Keratinocyte (primary cell): ENCODE data around the gene INTS3.

Experiments
- CTCF ChIP-seq, 3 experiments: IDR thresholded peaks in 1 of 3; conservative IDR thresholded peaks in 1 of 3; optimal IDR thresholded peaks in 1 of 3; 2 replicates in 2 of 3; 3 replicates in 1 of 3; pipeline versions ENCODE3 to v1.5.1; 2011; ENCODE audit warnings: low read length in 3 of 3, mild to moderate bottlenecking in 3 of 3, moderate library complexity in 2 of 3, control low read depth in 1 of 3, inconsistent platforms in 1 of 3; ENCODE audit not compliant: insufficient read depth in 2 of 3; ENCODE audit errors: extremely low read depth in 1 of 3
- EZH2 ChIP-seq: IDR thresholded peaks from one replicate; pipeline ENCODE4 v1.6.1; 2012; ENCODE audit warnings: inconsistent platforms, mild to moderate bottlenecking, low read length, moderate library complexity

GRCh38 chr1:153685544-153686340 lies 42.1 kb upstream of the INTS3 start:
- TF ChIP-seq CTCF (optimal IDR thresholded peaks at IDR 0.05 in 1 of 3, IDR thresholded peaks at IDR 0.05 in 1 of 3, conservative IDR thresholded peaks at IDR 0.05 in 1 of 3; ENCODE audit: extremely low read depth in 1 of 3, insufficient read depth in 2 of 3, low read length in 3 of 3) (no peak), EZH2 (no peak)
